ENCODE measurements around the gene CEACAM16. TPM values are rescaled to one million over a fixed set of nuclear protein-coding genes. Genes with fewer than 3 reads are reported as not detected.

The CEACAM16 gene
- total and polyA plus RNA-seq, 9 of the 15 experiments (the other 6 are each of a cell fraction or from before 2014, with no cell fraction given), result not detected

- peak in 1 of 2 experiments; percentile 96; a peak in 2 of 4 replicates for TF ChIP-seq MLLT1 (IDR thresholded peaks at IDR 0.05)
- no peak for TF ChIP-seq FOXK2 (conservative IDR thresholded peaks at IDR 0.05 in 1 of 2, IDR thresholded peaks at IDR 0.05 in 1 of 2; ENCODE audit: low read depth in 2 of 2)
- TF ChIP-seq ZNF23 (CRISPR knock-in tag; IDR thresholded peaks at IDR 0.05), result peak; percentile 98
- TF ChIP-seq ZBTB17 (CRISPR knock-in tag; IDR thresholded peaks at IDR 0.05), result peak; percentile 98
- TF ChIP-seq SIX5 (IDR thresholded peaks at IDR 0.05; ENCODE audit: borderline replicate concordance in 1 of 2, insufficient read depth in 1 of 2, low read depth in 1 of 2, low read length in 2 of 2), result no peak
- 0 out of 4 replicates have a peak, but pooled peaks of 1 of the 2 experiments have one; percentile 15 for TF ChIP-seq RCOR1 (IDR thresholded peaks at IDR 0.05; ENCODE audit: borderline replicate concordance in 1 of 2, low read depth in 2 of 2, low read length in 2 of 2)
- TF ChIP-seq FUS (optimal IDR thresholded peaks at IDR 0.05; ENCODE audit: low read depth, low read length), result no peak
- peak; percentile 46 for TF ChIP-seq RBM25 (IDR thresholded peaks at IDR 0.05; ENCODE audit: low read depth, low read length, severe bottlenecking)
- TF ChIP-seq, protein P1, sequence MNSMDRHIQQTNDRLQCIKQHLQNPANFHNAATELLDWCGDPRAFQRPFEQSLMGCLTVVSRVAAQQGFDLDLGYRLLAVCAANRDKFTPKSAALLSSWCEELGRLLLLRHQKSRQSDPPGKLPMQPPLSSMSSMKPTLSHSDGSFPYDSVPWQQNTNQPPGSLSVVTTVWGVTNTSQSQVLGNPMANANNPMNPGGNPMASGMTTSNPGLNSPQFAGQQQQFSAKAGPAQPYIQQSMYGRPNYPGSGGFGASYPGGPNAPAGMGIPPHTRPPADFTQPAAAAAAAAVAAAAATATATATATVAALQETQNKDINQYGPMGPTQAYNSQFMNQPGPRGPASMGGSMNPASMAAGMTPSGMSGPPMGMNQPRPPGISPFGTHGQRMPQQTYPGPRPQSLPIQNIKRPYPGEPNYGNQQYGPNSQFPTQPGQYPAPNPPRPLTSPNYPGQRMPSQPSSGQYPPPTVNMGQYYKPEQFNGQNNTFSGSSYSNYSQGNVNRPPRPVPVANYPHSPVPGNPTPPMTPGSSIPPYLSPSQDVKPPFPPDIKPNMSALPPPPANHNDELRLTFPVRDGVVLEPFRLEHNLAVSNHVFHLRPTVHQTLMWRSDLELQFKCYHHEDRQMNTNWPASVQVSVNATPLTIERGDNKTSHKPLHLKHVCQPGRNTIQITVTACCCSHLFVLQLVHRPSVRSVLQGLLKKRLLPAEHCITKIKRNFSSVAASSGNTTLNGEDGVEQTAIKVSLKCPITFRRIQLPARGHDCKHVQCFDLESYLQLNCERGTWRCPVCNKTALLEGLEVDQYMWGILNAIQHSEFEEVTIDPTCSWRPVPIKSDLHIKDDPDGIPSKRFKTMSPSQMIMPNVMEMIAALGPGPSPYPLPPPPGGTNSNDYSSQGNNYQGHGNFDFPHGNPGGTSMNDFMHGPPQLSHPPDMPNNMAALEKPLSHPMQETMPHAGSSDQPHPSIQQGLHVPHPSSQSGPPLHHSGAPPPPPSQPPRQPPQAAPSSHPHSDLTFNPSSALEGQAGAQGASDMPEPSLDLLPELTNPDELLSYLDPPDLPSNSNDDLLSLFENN (IDR thresholded peaks at IDR 0.05; ENCODE audit: low read depth in 2 of 2, low read length in 2 of 2), result peak in 1 of 2 experiments; percentile 71; a peak in 1 of 4 replicates
- TF ChIP-seq HDAC3 (IDR thresholded peaks at IDR 0.05; ENCODE audit: borderline replicate concordance, partially characterized antibody), result no peak
- no peak for TF ChIP-seq TFAM (CRISPR knock-in tag; conservative IDR thresholded peaks at IDR 0.05)
- TF ChIP-seq STAG1 (CRISPR knock-in tag; IDR thresholded peaks at IDR 0.05; ENCODE audit: borderline replicate concordance), result no peak
- TF ChIP-seq ZNF24 (IDR thresholded peaks at IDR 0.05), result peak; percentile 67; the same call in 1 of the 2 replicates
- peak; percentile 61; the same call in 1 of the 2 replicates for TF ChIP-seq HLTF (IDR thresholded peaks at IDR 0.05)
- no peak for TF ChIP-seq MAX (CRISPR knock-in tag; IDR thresholded peaks at IDR 0.05)
These were observed 26.7 kb upstream of the CEACAM16 start (continued) for GRCh38 chr19:44672226-44672625.
